GM08714 (cell line): ENCODE data around the gene THRB.

Experiments
- H3K4me3 ChIP-seq: fragments of 200-500 bp; sonication (Bioruptor generic); 2 replicates; pipeline ENCODE4 v1.5.1; 2014; ENCODE audit warnings: mild to moderate bottlenecking, low read length, inconsistent platforms
- ZNF274 ChIP-seq: IDR thresholded peaks from 2 replicates; pipeline ENCODE4 v1.6.1; 2012; ENCODE audit warnings: mild to moderate bottlenecking, low read depth, low read length

THRB gene

GRCh38 chr3:24261521-24261920, 233.1 kb downstream of the THRB start:
- TF ChIP-seq ZNF274, result no peak
- no peak overlapping the region for H3K4me3 ChIP-seq

- no peak for TF ChIP-seq ZNF274
- H3K4me3 ChIP-seq, result no peak overlapping the region
Observed at GRCh38 chr3:24259901-24260512, 234.6 kb downstream of the THRB start.

GRCh38 chr3:24258727-24259600, 235.7 kb downstream of the THRB start:
- no peak overlapping the region for H3K4me3 ChIP-seq
- TF ChIP-seq ZNF274, result no peak

GRCh38 chr3:24258260-24258659, 236.4 kb downstream of the THRB start:
- TF ChIP-seq ZNF274, result no peak
- no peak overlapping the region for H3K4me3 ChIP-seq

- TF ChIP-seq ZNF274, result no peak
- H3K4me3 ChIP-seq, result no peak overlapping the region
Observed at GRCh38 chr3:24255414-24255813, 239.2 kb downstream of the THRB start.

GRCh38 chr3:24254649-24255048, 240.0 kb downstream of the THRB start:
- no peak for TF ChIP-seq ZNF274
- no peak overlapping the region for H3K4me3 ChIP-seq

- H3K4me3 ChIP-seq, result no peak overlapping the region
- no peak for TF ChIP-seq ZNF274
Observed at GRCh38 chr3:24253336-24253735, 241.3 kb downstream of the THRB start.

- no peak for TF ChIP-seq ZNF274
- no peak overlapping the region for H3K4me3 ChIP-seq
Observed at GRCh38 chr3:24249523-24249922, 245.1 kb downstream of the THRB start.

- no peak for TF ChIP-seq ZNF274
- H3K4me3 ChIP-seq, result no peak overlapping the region
Observed at GRCh38 chr3:24245056-24245455, 249.6 kb downstream of the THRB start.

- TF ChIP-seq ZNF274, result no peak
- no peak overlapping the region for H3K4me3 ChIP-seq
Observed at GRCh38 chr3:24244491-24244890, 250.2 kb downstream of the THRB start.

GRCh38 chr3:24242012-24242698, 252.5 kb downstream of the THRB start:
- TF ChIP-seq ZNF274, result no peak
- no peak overlapping the region for H3K4me3 ChIP-seq

GRCh38 chr3:24240306-24240705, 254.3 kb downstream of the THRB start:
- H3K4me3 ChIP-seq, result no peak overlapping the region
- TF ChIP-seq ZNF274, result no peak

- H3K4me3 ChIP-seq, result no peak overlapping the region
- no peak for TF ChIP-seq ZNF274
Observed at GRCh38 chr3:24237971-24238706, 256.5 kb downstream of the THRB start.

- no peak overlapping the region for H3K4me3 ChIP-seq
- TF ChIP-seq ZNF274, result no peak
Observed at GRCh38 chr3:24235121-24235520, 259.5 kb downstream of the THRB start.
